Breast epithelium (tissue), 3 donors: ENCODE results near the gene MPC2.

Experiments used
- POLR2AphosphoS5 ChIP-seq, 3 donors: sonication (generic); formaldehyde crosslinking; IDR thresholded peaks; one replicate each; pipeline ENCODE4 v1.6.1; 2017; ENCODE audit warnings: antibody characterized with exemption in 3 of 3
- TF ChIP-seq, protein P1 (sequence below), 3 donors: fragments of 450-650 bp; IDR thresholded peaks; one replicate each; pipeline ENCODE4 v1.5.1; 2016 to 2017; ENCODE audit warnings: antibody characterized with exemption in 3 of 3, mild to moderate bottlenecking in 3 of 3, moderate library complexity in 3 of 3

DNA sequence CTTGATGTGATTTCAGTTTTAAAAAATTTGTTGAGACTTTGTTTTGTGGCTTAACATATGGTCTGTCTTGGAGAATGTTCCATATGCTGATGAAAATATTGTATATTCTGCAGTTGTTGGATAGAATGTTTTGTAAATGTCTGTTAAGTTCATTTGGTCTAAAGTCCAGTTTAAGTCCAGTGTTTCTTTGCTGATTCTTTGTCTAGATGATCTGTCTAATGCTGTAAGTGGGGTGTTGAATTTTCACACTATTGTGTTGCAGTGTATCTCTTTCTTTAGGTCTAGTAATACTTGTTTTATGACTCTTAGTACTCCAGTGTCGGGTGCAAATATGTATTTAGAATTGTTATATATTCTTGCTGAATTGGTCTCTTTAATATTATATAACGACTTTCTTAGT, 10.9 kb upstream of the MPC2 start:
- no peak for TF ChIP-seq POLR2AphosphoS5 (IDR thresholded peaks at IDR 0.05)
- TF ChIP-seq, protein P1, sequence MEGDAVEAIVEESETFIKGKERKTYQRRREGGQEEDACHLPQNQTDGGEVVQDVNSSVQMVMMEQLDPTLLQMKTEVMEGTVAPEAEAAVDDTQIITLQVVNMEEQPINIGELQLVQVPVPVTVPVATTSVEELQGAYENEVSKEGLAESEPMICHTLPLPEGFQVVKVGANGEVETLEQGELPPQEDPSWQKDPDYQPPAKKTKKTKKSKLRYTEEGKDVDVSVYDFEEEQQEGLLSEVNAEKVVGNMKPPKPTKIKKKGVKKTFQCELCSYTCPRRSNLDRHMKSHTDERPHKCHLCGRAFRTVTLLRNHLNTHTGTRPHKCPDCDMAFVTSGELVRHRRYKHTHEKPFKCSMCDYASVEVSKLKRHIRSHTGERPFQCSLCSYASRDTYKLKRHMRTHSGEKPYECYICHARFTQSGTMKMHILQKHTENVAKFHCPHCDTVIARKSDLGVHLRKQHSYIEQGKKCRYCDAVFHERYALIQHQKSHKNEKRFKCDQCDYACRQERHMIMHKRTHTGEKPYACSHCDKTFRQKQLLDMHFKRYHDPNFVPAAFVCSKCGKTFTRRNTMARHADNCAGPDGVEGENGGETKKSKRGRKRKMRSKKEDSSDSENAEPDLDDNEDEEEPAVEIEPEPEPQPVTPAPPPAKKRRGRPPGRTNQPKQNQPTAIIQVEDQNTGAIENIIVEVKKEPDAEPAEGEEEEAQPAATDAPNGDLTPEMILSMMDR (IDR thresholded peaks at IDR 0.05): no peak
